Panc1 (cell line): Measurements from ENCODE around the gene ONECUT2.

ENCODE experiments used
- POLR2AphosphoS5 ChIP-seq: IDR thresholded peaks from 2 replicates; pipeline ENCODE4 v1.6.1; 2012; ENCODE audit warnings: mild to moderate bottlenecking, low read depth, low read length, moderate library complexity
- SIN3A ChIP-seq: IDR thresholded peaks from 2 replicates; pipeline ENCODE4 v1.6.1; 2012; ENCODE audit warnings: low read depth, mild to moderate bottlenecking, low read length, moderate library complexity, borderline replicate concordance; ENCODE audit not compliant: insufficient read depth
- TCF7L2 ChIP-seq: IDR thresholded peaks from 2 replicates; pipeline ENCODE4 v1.6.1; 2011; ENCODE audit warnings: mild to moderate bottlenecking, low read depth, low read length, inconsistent platforms
- TF ChIP-seq, protein P1 (sequence below): fragments of 450-650 bp; IDR thresholded peaks from 2 replicates; pipeline ENCODE4 v1.5.1; 2017; ENCODE audit warnings: mild to moderate bottlenecking
- TF ChIP-seq, protein P2 (sequence below), 2 experiments: IDR thresholded peaks; 2 replicates each; pipeline ENCODE4 v1.6.1; 2011 to 2012; ENCODE audit warnings: low read depth in 2 of 2, control low read depth in 1 of 2, low read length in 1 of 2, mild to moderate bottlenecking in 1 of 2, moderate library complexity in 1 of 2; ENCODE audit not compliant: insufficient read depth in 1 of 2

DNA sequence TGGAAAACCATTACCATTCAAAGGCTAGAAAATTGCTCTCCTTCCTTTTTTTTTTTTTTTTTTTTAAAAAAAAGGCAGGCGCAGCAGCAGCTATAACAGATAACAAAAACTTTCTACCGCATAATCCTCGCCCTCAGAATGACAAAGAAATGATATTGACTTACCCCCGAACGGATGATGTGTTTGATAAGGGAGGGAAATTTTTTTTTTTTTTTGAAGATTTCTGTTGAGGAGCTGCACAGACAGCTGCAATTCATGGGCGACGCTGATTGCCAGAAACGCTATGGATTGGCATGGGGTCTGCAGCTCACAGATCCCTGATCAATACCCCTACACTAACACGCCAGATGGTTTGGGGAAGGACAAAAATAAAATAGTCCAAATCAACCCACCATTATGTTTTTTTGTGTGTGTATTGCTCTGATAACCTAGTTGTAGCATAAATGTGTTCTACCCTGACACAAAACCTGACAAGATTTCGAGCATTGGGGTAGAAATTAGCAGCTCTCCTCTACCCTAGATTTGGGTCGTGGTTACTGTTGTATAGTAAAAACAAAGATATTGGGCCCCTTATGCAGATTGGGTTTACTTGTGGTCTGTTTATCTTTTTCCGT is 3.6 kb upstream of the ONECUT2 start:
- TF ChIP-seq, protein P1, sequence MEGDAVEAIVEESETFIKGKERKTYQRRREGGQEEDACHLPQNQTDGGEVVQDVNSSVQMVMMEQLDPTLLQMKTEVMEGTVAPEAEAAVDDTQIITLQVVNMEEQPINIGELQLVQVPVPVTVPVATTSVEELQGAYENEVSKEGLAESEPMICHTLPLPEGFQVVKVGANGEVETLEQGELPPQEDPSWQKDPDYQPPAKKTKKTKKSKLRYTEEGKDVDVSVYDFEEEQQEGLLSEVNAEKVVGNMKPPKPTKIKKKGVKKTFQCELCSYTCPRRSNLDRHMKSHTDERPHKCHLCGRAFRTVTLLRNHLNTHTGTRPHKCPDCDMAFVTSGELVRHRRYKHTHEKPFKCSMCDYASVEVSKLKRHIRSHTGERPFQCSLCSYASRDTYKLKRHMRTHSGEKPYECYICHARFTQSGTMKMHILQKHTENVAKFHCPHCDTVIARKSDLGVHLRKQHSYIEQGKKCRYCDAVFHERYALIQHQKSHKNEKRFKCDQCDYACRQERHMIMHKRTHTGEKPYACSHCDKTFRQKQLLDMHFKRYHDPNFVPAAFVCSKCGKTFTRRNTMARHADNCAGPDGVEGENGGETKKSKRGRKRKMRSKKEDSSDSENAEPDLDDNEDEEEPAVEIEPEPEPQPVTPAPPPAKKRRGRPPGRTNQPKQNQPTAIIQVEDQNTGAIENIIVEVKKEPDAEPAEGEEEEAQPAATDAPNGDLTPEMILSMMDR = no peak
- no peak for TF ChIP-seq TCF7L2
- TF ChIP-seq, protein P2, sequence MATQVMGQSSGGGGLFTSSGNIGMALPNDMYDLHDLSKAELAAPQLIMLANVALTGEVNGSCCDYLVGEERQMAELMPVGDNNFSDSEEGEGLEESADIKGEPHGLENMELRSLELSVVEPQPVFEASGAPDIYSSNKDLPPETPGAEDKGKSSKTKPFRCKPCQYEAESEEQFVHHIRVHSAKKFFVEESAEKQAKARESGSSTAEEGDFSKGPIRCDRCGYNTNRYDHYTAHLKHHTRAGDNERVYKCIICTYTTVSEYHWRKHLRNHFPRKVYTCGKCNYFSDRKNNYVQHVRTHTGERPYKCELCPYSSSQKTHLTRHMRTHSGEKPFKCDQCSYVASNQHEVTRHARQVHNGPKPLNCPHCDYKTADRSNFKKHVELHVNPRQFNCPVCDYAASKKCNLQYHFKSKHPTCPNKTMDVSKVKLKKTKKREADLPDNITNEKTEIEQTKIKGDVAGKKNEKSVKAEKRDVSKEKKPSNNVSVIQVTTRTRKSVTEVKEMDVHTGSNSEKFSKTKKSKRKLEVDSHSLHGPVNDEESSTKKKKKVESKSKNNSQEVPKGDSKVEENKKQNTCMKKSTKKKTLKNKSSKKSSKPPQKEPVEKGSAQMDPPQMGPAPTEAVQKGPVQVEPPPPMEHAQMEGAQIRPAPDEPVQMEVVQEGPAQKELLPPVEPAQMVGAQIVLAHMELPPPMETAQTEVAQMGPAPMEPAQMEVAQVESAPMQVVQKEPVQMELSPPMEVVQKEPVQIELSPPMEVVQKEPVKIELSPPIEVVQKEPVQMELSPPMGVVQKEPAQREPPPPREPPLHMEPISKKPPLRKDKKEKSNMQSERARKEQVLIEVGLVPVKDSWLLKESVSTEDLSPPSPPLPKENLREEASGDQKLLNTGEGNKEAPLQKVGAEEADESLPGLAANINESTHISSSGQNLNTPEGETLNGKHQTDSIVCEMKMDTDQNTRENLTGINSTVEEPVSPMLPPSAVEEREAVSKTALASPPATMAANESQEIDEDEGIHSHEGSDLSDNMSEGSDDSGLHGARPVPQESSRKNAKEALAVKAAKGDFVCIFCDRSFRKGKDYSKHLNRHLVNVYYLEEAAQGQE (IDR thresholded peaks at IDR 0.05; ENCODE audit: insufficient read depth in 1 of 2, low read depth in 2 of 2, low read length in 1 of 2) = no peak
- no peak for TF ChIP-seq POLR2AphosphoS5
- no peak for TF ChIP-seq SIN3A
